OCI-LY7 (cell line): Measurements from ENCODE around the gene KIZ. TPM values are rescaled to one million over a fixed set of nuclear protein-coding genes. Genes with fewer than 3 reads are reported as not detected.

Experiments used
- BruUV-seq: library from RNA; stranded (reverse); fragments of 400-500 nt; replicated peaks from 2 replicates; lab custom pipeline; 2021; lab: Mats Ljungman, UMichigan
- CTCF ChIA-PET: fragments of 300-600 bp; sonication (Branson Sonifier 250); formaldehyde crosslinking; loops from one replicate; lab custom pipeline; 2022; ENCODE audit warnings: antibody characterized with exemption; ENCODE audit not compliant: unreplicated experiment; lab: Charles Lee
- POLR2A ChIA-PET: fragments of 300-600 bp; sonication (Branson Sonifier 250); formaldehyde crosslinking; loops from one replicate; lab custom pipeline; 2022; ENCODE audit warnings: antibody characterized with exemption; lab: Charles Lee
- DNase-seq: peaks from one replicate; pipeline ENCODE4 v3.0.0-alpha.2; 2015; ENCODE audit warnings: low spot score
- H2AFZ ChIP-seq: fragments of 200-600 bp; sonication (generic), shearing (Covaris generic); 2 replicates; pipeline ENCODE4 v1.6.1; 2014; ENCODE audit warnings: mild to moderate bottlenecking, antibody characterized with exemption, low read length, moderate library complexity
- H3K27ac ChIP-seq: fragments of 200-600 bp; sonication (generic); 2 replicates; pipeline ENCODE4 v1.5.1; 2014; ENCODE audit warnings: mixed run types, low read depth, mild to moderate bottlenecking, moderate library complexity, low read length, inconsistent platforms; ENCODE audit not compliant: poor library complexity, severe bottlenecking
- H3K36me3 ChIP-seq: fragments of 200-600 bp; sonication (generic); 2 replicates; pipeline ENCODE4 v1.6.1; 2014; ENCODE audit warnings: mild to moderate bottlenecking, antibody characterized with exemption, low read length, moderate library complexity, mixed read lengths; ENCODE audit not compliant: insufficient read depth
- H3K4me1 ChIP-seq: fragments of 200-600 bp; sonication (generic); 2 replicates; pipeline ENCODE4 v1.5.1; 2014; ENCODE audit warnings: mild to moderate bottlenecking, low read length; ENCODE audit not compliant: insufficient read depth, poor library complexity, severe bottlenecking
- H3K4me2 ChIP-seq: fragments of 200-600 bp; sonication (generic); 2 replicates; pipeline ENCODE4 v1.6.1; 2014; ENCODE audit warnings: mild to moderate bottlenecking, low read length
- H3K4me3 ChIP-seq: fragments of 200-600 bp; sonication (generic); 2 replicates; pipeline ENCODE4 v1.5.1; 2014; ENCODE audit warnings: mild to moderate bottlenecking, low read depth, low read length; ENCODE audit not compliant: poor library complexity, severe bottlenecking
- H3K79me2 ChIP-seq: fragments of 200-600 bp; sonication (generic); 2 replicates; pipeline ENCODE4 v1.6.1; 2016; ENCODE audit warnings: low read depth, mild to moderate bottlenecking, low read length, moderate library complexity, mixed read lengths; ENCODE audit not compliant: insufficient read depth
- H3K9me2 ChIP-seq: fragments of 200-600 bp; sonication (generic); 2 replicates; pipeline ENCODE4 v1.6.1; 2016; ENCODE audit warnings: mild to moderate bottlenecking, low read length, mixed read lengths; ENCODE audit not compliant: insufficient read depth
- H3K9me3 ChIP-seq: fragments of 200-600 bp; sonication (generic); 2 replicates; pipeline ENCODE4 v1.6.1; 2014; ENCODE audit warnings: mild to moderate bottlenecking, mixed run types, low read length, mixed read lengths
- H4K20me1 ChIP-seq: fragments of 200-600 bp; sonication (generic); 2 replicates; pipeline ENCODE4 v1.6.1; 2014; ENCODE audit warnings: mild to moderate bottlenecking, antibody characterized with exemption, low read length, moderate library complexity, mixed read lengths; ENCODE audit not compliant: insufficient read depth
- CTCF ChIP-seq: fragments of 200-600 bp; sonication (generic); conservative IDR thresholded peaks from 2 replicates; pipeline ENCODE4 v1.5.1; 2014; ENCODE audit warnings: mild to moderate bottlenecking, antibody characterized with exemption, low read length, moderate library complexity, mixed read lengths
- EZH2phosphoT487 ChIP-seq: fragments of 200-600 bp; sonication (generic); IDR thresholded peaks from 2 replicates; pipeline ENCODE4 v1.6.1; 2018; ENCODE audit warnings: low read depth, borderline replicate concordance, mild to moderate bottlenecking, mixed run types, antibody characterized with exemption, low read length, moderate library complexity, mixed read lengths
- intact Hi-C: fragments of 100-400 bp; cut with micrococcal nuclease; formaldehyde crosslinking; loops from one replicate; pipeline ENCODE4 v1.10.0; 2022; ENCODE audit not compliant: unreplicated experiment
- total RNA-seq, 2 experiments: library from RNA; depleted of rRNA in 1 of 2; stranded (reverse); fragments of >200 nt in 1 of 2; shearing (Covaris generic) in 1 of 2; gene quantifications; 2 replicates each; pipeline ENCODE4 v1.2.3, GENCODE V29; 2014 to 2022

Gene KIZ
- total RNA-seq, 2 experiments from 2014 or later: 16.0 to 23.7 TPM

GRCh38 chr20:21208999-21209398, 83.1 kb downstream of the KIZ start:
- intact Hi-C loops: no loop called here
- no peaks in the 10 kb centered on the region for H3K9me2 ChIP-seq
- ChIA-PET POLR2A (no interaction called here), CTCF (no interaction called here)
- TF ChIP-seq EZH2phosphoT487: no peak
- TF ChIP-seq CTCF: no peak
- no peaks in the 10 kb centered on the region for H3K9me3 ChIP-seq
- H3K27ac ChIP-seq: no peak overlapping the region
- DNase-seq: no peak
- H3K36me3 ChIP-seq: no peaks in the 10 kb centered on the region
- no peaks in the 10 kb centered on the region for H3K79me2 ChIP-seq
- H3K4me3 ChIP-seq: no peak overlapping the region
- no TSS peak for BruUV-seq
- H3K4me1 ChIP-seq: no peaks in the 10 kb centered on the region
- no peak overlapping the region for H3K4me2 ChIP-seq
- no peak overlapping the region for H2AFZ ChIP-seq
- H4K20me1 ChIP-seq: no peaks in the 10 kb centered on the region

DNA sequence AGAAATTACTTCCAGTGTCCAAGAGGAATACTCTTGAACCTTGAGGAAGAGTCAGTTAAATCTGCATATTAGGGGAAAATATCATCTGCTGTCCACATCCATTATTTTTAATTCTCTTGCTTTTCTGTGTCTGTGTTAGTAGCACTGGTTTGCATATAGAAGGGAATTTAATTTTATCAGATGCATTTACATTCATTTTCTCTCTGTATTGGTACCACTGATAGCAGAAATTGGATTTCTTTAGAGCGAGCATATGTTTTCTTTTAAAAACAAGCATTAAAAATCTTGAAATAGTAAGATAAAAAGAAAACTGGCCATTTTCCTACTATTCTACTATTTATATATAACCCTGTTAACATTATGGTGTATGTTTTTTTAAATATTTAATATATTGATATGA, 83.8 kb downstream of the KIZ start:
- BruUV-seq: no TSS peak

GRCh38 chr20:21213691-21214090, 87.8 kb downstream of the KIZ start:
- H3K9me3 ChIP-seq: no peaks in the 10 kb centered on the region
- no peak overlapping the region for H3K27ac ChIP-seq
- H3K4me1 ChIP-seq: peaks cover 5% of the 10 kb centered on the region
- H3K36me3 ChIP-seq: no peaks in the 10 kb centered on the region
- CTCF ChIA-PET: no interaction called here
- no peak overlapping the region for H3K4me2 ChIP-seq
- POLR2A ChIA-PET: no interaction called here
- no peaks in the 10 kb centered on the region for H3K79me2 ChIP-seq
- H2AFZ ChIP-seq: no peak overlapping the region
- H3K9me2 ChIP-seq: no peaks in the 10 kb centered on the region
- H3K4me3 ChIP-seq: no peak overlapping the region
- BruUV-seq: no TSS peak
- intact Hi-C loops: no loop called here
- TF ChIP-seq CTCF: no peak
- TF ChIP-seq EZH2phosphoT487: no peak
- H4K20me1 ChIP-seq: no peaks in the 10 kb centered on the region
- DNase-seq: no peak

More for the DNA sequence above, 83.8 kb downstream of the KIZ start:
- Histone ChIP-seq H3K4me2 (no peak overlapping the region), H3K4me3 (no peak overlapping the region), H3K36me3 (no peaks in the 10 kb centered on the region), H2AFZ (no peak overlapping the region), H3K27ac (no peak overlapping the region), H3K9me2 (no peaks in the 10 kb centered on the region), H3K79me2 (no peaks in the 10 kb centered on the region), H3K9me3 (no peaks in the 10 kb centered on the region), H3K4me1 (no peaks in the 10 kb centered on the region), H4K20me1 (no peaks in the 10 kb centered on the region)
- no peak for TF ChIP-seq CTCF
- DNase-seq: no peak
- intact Hi-C loops: no loop called here
- CTCF ChIA-PET: no interaction called here
- POLR2A ChIA-PET: no interaction called here
